HEK293 (cell line): ENCODE data around the gene DLD.

Source experiments
- CTCF ChIP-seq: fragments of 450-650 bp; formaldehyde crosslinking; IDR thresholded peaks from 2 replicates; pipeline ENCODE4 v1.5.1; 2016; ENCODE audit warnings: missing biosample characterization, missing genetic modification characterization
- OSR2 ChIP-seq: fragments of 450-650 bp; formaldehyde crosslinking; IDR thresholded peaks from 2 replicates; pipeline ENCODE4 v1.5.1; 2016; ENCODE audit warnings: missing biosample characterization, missing genetic modification characterization
- ZFP3 ChIP-seq: fragments of 450-650 bp; formaldehyde crosslinking; IDR thresholded peaks from 2 replicates; pipeline ENCODE4 v1.5.1; 2016; ENCODE audit warnings: low read depth, missing biosample characterization, missing genetic modification characterization
- ZNF335 ChIP-seq: fragments of 450-650 bp; formaldehyde crosslinking; conservative IDR thresholded peaks from 2 replicates; pipeline ENCODE4 v1.5.1; 2016; ENCODE audit warnings: missing biosample characterization, missing genetic modification characterization
- ZNF704 ChIP-seq: fragments of 450-650 bp; formaldehyde crosslinking; IDR thresholded peaks from 2 replicates; pipeline ENCODE4 v1.5.1; 2016; ENCODE audit warnings: missing biosample characterization, missing genetic modification characterization
- ZNF785 ChIP-seq: fragments of 450-650 bp; formaldehyde crosslinking; IDR thresholded peaks from 2 replicates; pipeline ENCODE4 v1.5.1; 2016; ENCODE audit warnings: missing biosample characterization, missing genetic modification characterization
- ZSCAN23 ChIP-seq: fragments of 450-650 bp; formaldehyde crosslinking; IDR thresholded peaks from 2 replicates; pipeline ENCODE4 v1.5.1; 2016; ENCODE audit warnings: missing biosample characterization, missing genetic modification characterization

GRCh38 chr7:107936312-107936711 lies 45.3 kb downstream of the DLD start:
- TF ChIP-seq CTCF (no peak), OSR2 (tag by site-specific recombination) (no peak), ZNF704 (tag by site-specific recombination) (no peak), ZNF335 (tag by site-specific recombination) (no peak), ZFP3 (tag by site-specific recombination) (no peak), ZNF785 (tag by site-specific recombination) (no peak), ZSCAN23 (tag by site-specific recombination) (no peak)
